GM21825 (cell line): ENCODE data around the gene SLC4A11.

Experiments
- ATAC-seq: cut with Tn5 transposase; IDR thresholded peaks from one replicate; pipeline ENCODE4 v1.9.1; 2021; ENCODE audit warnings: mild to moderate bottlenecking, moderate library complexity; ENCODE audit not compliant: unreplicated experiment

SLC4A11 gene

GRCh38 chr20:3177746-3178485 lies 61.1 kb downstream of the SLC4A11 start:
- ATAC-seq, result no peak
